Liver (tissue), 3 donors: Measurements from ENCODE around the gene ERBB4.

Experiments used
- EGR1 ChIP-seq, 2 donors: IDR thresholded peaks; 2 replicates each; pipeline ENCODE4 v1.6.1; 2016 to 2018; ENCODE audit warnings: antibody characterized with exemption in 2 of 2, low read depth in 2 of 2
- GABPA ChIP-seq, 2 donors: IDR thresholded peaks in 1 of 2; conservative IDR thresholded peaks in 1 of 2; 2 replicates each; pipeline ENCODE4 v1.6.1; 2016; ENCODE audit warnings: antibody characterized with exemption in 2 of 2, mild to moderate bottlenecking in 1 of 2, moderate library complexity in 1 of 2
- MAX ChIP-seq: IDR thresholded peaks from 2 replicates; pipeline ENCODE4 v1.6.1; 2016; ENCODE audit warnings: antibody characterized with exemption
- REST ChIP-seq: IDR thresholded peaks from 2 replicates; pipeline ENCODE4 v1.6.1; 2016; ENCODE audit warnings: antibody characterized with exemption, mild to moderate bottlenecking
- RXRA ChIP-seq, 2 donors: IDR thresholded peaks; 2 replicates each; pipeline ENCODE4 v1.6.1; 2017 to 2018; ENCODE audit warnings: antibody characterized with exemption in 2 of 2, mild to moderate bottlenecking in 1 of 2
- SP1 ChIP-seq: IDR thresholded peaks from 2 replicates; pipeline ENCODE4 v1.6.1; 2018; ENCODE audit warnings: antibody characterized with exemption, mild to moderate bottlenecking
- TAF1 ChIP-seq: conservative IDR thresholded peaks from 2 replicates; pipeline ENCODE4 v1.6.1; 2016; ENCODE audit warnings: antibody characterized with exemption, mild to moderate bottlenecking
- ZBTB33 ChIP-seq: IDR thresholded peaks from 2 replicates; pipeline ENCODE4 v1.6.1; 2016; ENCODE audit warnings: antibody characterized with exemption
- TF ChIP-seq, protein P1 (sequence below): fragments of 150-350 bp; IDR thresholded peaks from 2 replicates; pipeline ENCODE4 v1.5.1; 2017; ENCODE audit warnings: improper control_type of control experiment, low read depth, low read length; ENCODE audit not compliant: missing input control
- donor health status: healthy.
- donor health status: healthy.

DNA sequence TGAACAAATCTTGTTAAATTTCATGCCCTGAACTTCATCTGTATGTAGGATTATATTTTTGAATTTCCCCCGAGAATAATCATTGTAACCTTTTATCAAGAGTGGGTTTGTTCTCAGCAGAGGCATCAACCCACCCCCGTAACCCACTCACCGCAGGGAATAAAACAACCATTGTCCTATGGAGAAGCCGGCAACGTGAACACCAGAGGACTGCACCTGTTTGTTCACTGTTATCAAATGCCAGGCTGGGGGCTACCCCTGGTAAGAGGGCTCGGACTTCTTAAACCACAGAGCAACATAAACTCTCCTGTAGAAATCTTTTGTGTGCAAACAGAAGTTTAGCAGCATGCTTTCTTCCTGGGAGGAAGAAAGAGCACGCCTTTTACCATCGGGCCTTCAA, 610.4 kb downstream of the ERBB4 start:
- TF ChIP-seq, protein P1, sequence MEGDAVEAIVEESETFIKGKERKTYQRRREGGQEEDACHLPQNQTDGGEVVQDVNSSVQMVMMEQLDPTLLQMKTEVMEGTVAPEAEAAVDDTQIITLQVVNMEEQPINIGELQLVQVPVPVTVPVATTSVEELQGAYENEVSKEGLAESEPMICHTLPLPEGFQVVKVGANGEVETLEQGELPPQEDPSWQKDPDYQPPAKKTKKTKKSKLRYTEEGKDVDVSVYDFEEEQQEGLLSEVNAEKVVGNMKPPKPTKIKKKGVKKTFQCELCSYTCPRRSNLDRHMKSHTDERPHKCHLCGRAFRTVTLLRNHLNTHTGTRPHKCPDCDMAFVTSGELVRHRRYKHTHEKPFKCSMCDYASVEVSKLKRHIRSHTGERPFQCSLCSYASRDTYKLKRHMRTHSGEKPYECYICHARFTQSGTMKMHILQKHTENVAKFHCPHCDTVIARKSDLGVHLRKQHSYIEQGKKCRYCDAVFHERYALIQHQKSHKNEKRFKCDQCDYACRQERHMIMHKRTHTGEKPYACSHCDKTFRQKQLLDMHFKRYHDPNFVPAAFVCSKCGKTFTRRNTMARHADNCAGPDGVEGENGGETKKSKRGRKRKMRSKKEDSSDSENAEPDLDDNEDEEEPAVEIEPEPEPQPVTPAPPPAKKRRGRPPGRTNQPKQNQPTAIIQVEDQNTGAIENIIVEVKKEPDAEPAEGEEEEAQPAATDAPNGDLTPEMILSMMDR: no peak
- TF ChIP-seq TAF1 (no peak), ZBTB33 (no peak), SP1 (no peak), GABPA (IDR thresholded peaks at IDR 0.05 in 1 of 2, conservative IDR thresholded peaks at IDR 0.05 in 1 of 2) (no peak), REST (no peak), RXRA (IDR thresholded peaks at IDR 0.05) (no peak), EGR1 (IDR thresholded peaks at IDR 0.05; ENCODE audit: low read depth in 2 of 2) (no peak), MAX (no peak)
